Measurements from ENCODE around the gene CNTNAP2. TPM values are rescaled to one million over a fixed set of nuclear protein-coding genes. Genes with fewer than 3 reads are reported as not detected.

CNTNAP2 gene
- total and polyA plus RNA-seq, 2 of the 13 experiments (the other 11 are each of a cell fraction or from before 2014, with no cell fraction given): 0.40 to 0.42 TPM

GRCh38 chr7:147813316-147813715, 1696.7 kb downstream of the CNTNAP2 start:
- no TSS peak for BruUV-seq (replicated peaks)
- TF ChIP-seq HBP1 (CRISPR knock-in tag; IDR thresholded peaks at IDR 0.05; ENCODE audit: low read depth) (no peak), KDM1A (CRISPR knock-in tag; IDR thresholded peaks at IDR 0.05) (no peak), ZNF512 (CRISPR knock-in tag; IDR thresholded peaks at IDR 0.05) (no peak), ZSCAN21 (CRISPR knock-in tag; IDR thresholded peaks at IDR 0.05; ENCODE audit: borderline replicate concordance) (no peak), U2AF2 (IDR thresholded peaks at IDR 0.05; ENCODE audit: low read depth, low read length) (no peak), ZNF639 (CRISPR knock-in tag; conservative IDR thresholded peaks at IDR 0.05) (no peak), SP4 (CRISPR knock-in tag; IDR thresholded peaks at IDR 0.05) (no peak)
- in situ Hi-C loops (cut with HindIII; ENCODE audit: extremely low pct_ligation_motif_present, low pct_unique_long_range_greater_than_20kb): no loop called here

More at GRCh38 chr7:147813316-147813715, 1696.7 kb downstream of the CNTNAP2 start:
- Histone ChIP-seq H3K9me3 (ENCODE audit: low read length) (peaks cover 7% of the 10 kb centered on the region; the same call in 1 of the 2 replicates), H3K27me3 (ENCODE audit: control insufficient read depth in 1 of 2, insufficient read depth in 2 of 2, low read length in 2 of 2) (no peaks in the 10 kb centered on the region), H3K4me3 (replicated peaks in 1 of 3; ENCODE audit: insufficient read depth in 1 of 3, low read depth in 2 of 3, low read length in 3 of 3) (no peak overlapping the region), H3K79me2 (ENCODE audit: insufficient read depth, low read length) (no peaks in the 10 kb centered on the region), H4K20me1 (ENCODE audit: insufficient read depth, low read length) (no peaks in the 10 kb centered on the region), H3K4me2 (ENCODE audit: low read depth, low read length) (no peak overlapping the region), H3K9ac (ENCODE audit: insufficient read depth, low read depth, low read length) (no peak overlapping the region), H3K27ac (ENCODE audit: extremely low read length, insufficient read depth, low read length) (no peak overlapping the region), H3K36me3 (replicated peaks in 1 of 2; ENCODE audit: control insufficient read depth in 1 of 2, insufficient read depth in 2 of 2, low read length in 2 of 2) (no peaks in the 10 kb centered on the region), H2AFZ (ENCODE audit: low read length) (no peak overlapping the region), H3K4me1 (ENCODE audit: insufficient read depth, low read length) (no peaks in the 10 kb centered on the region)
- intact Hi-C loops (cut with micrococcal nuclease; ENCODE audit: unreplicated experiment): no loop called here
- POLR2A ChIA-PET: no interaction called here
- DNase-seq (ENCODE audit: low spot score): no peak
- FAIRE-seq: no peak
- CTCF ChIA-PET (ENCODE audit: low intra/inter-chr PET ratio, low total read pairs): no interaction called here
- ATAC-seq: no peak
